ENCODE results near the gene C3orf80.

- TF ChIP-seq, protein P1, sequence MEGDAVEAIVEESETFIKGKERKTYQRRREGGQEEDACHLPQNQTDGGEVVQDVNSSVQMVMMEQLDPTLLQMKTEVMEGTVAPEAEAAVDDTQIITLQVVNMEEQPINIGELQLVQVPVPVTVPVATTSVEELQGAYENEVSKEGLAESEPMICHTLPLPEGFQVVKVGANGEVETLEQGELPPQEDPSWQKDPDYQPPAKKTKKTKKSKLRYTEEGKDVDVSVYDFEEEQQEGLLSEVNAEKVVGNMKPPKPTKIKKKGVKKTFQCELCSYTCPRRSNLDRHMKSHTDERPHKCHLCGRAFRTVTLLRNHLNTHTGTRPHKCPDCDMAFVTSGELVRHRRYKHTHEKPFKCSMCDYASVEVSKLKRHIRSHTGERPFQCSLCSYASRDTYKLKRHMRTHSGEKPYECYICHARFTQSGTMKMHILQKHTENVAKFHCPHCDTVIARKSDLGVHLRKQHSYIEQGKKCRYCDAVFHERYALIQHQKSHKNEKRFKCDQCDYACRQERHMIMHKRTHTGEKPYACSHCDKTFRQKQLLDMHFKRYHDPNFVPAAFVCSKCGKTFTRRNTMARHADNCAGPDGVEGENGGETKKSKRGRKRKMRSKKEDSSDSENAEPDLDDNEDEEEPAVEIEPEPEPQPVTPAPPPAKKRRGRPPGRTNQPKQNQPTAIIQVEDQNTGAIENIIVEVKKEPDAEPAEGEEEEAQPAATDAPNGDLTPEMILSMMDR (IDR thresholded peaks at IDR 0.05; ENCODE audit: poor library complexity, severe bottlenecking): no peak
- TF ChIP-seq EZH2 (IDR thresholded peaks at IDR 0.05; ENCODE audit: borderline replicate concordance, insufficient read depth, low read length, poor library complexity, severe bottlenecking) (no peak), POLR2AphosphoS5 (IDR thresholded peaks at IDR 0.05) (no peak)
Observed at GRCh38 chr3:160227419-160227818, 2.2 kb downstream of the C3orf80 start.

Data from neural cell (in vitro differentiated cells).